LHCN-M2 (cell line): ENCODE results near the gene CAMK2D. TPM values are rescaled to one million over a fixed set of nuclear protein-coding genes. Genes with fewer than 3 reads are reported as not detected.

Experiments
- DNase-seq: peaks from one replicate; pipeline ENCODE4 v3.0.0-alpha.2; 2012; ENCODE audit warnings: low read depth
- total RNA-seq: library from RNA; depleted of rRNA; stranded (reverse); fragments of >200 nt; gene quantifications from 2 replicates; pipeline ENCODE4 v1.2.3, GENCODE V29; 2014

Gene CAMK2D
- total RNA-seq, 1 experiment from 2014 or later, result 99.8 TPM

DNA sequence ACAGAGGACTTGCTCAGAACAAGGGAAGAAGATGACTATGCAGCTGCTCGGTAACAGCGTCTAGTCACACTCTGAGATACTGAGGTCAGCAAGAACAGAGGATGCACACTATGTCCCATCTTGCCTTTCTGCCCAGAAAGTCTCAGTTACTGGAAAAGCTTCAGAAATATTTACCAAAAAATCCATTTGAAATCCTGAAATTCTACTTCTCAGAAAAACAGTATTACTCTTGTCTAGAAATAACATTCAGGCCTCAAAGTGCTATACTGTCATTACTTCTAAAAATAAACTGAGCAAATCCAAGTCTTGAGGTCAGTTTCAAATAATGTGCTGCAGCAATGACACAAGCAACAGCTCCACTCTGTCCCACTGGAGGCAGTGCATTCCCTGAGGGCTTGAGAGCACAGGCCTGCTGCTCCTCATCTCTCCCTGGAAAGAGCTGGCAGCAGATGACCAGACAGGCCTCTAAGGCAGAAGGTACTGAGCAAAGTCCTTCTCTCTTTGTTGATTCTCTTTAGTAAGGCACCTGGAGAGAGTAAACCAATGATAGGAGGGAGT, 76.9 kb downstream of the CAMK2D start:
- DNase-seq, result peak; percentile 83

DNA sequence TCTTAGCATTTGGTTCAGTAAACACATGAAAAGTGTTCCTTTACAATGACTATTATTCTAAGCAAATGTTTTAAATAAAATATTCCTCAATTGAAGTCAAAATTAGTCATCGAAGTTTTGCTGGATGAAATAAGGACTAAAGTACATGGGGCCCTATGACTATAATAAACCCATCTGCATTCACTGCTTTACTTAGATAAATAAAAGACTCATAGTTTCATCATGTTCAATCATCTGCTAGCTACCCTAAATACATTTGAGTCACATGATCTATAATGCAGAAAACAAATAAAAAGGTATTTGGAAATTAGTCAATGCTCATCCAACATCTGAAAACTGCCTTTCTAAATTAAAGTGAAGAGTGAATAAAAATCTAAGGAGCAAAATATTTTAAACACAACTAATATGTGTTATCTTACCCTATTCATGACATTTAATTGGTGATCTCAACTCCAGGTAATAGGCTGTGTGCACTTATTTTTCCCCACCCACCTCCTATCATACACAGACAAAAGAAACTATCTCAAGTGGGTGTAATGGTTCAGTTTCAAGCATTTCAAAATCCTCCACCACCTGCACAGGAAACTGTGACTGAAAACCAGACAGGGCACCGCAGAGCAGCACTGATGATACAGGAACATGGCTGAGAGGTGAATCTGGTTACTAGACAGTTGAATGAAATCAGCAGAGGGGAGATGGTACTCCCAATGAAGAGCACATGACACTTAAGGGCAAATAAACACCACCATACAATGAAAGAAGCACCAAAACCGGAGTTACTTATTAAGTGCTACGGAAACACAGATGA, 78.6 kb downstream of the CAMK2D start:
- DNase-seq, result peak; percentile 62

DNA sequence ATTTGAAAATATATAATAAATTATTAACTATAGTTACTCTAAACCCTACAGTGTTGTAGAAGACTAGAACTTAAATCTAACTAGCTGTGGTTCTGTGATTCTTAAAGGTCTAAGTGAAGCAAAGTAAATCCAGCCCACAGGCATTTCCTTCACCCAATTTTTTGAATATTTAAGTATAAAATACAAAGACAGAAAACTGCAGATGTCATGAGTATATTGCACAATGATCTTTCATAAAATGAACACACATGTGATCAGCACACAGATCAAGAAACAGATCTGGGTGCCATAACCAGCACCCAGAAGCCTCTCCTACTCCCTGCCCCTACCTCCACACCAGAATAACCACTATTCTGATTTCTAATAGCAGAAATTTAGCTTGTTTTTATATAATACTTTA, 82.9 kb downstream of the CAMK2D start:
- no peak for DNase-seq

DNA sequence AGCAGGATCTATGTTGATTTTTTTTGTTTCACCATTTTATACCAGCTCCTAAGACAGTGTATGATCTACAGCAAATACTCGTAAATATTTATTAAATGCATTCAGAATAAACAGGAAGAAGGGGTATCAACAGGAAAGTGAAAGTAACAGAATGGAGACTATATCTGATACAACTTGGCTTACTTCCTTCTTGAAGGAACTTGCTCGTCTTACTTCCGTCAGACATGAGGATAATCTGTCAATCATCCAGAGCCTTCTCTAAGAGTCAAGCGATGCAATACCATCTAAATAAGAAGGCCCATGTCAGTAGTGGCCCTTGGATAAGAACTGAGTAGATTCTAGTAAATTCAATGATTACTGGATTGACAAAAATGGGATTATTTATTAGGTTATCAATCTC, 84.2 kb downstream of the CAMK2D start:
- DNase-seq, result no peak

DNA sequence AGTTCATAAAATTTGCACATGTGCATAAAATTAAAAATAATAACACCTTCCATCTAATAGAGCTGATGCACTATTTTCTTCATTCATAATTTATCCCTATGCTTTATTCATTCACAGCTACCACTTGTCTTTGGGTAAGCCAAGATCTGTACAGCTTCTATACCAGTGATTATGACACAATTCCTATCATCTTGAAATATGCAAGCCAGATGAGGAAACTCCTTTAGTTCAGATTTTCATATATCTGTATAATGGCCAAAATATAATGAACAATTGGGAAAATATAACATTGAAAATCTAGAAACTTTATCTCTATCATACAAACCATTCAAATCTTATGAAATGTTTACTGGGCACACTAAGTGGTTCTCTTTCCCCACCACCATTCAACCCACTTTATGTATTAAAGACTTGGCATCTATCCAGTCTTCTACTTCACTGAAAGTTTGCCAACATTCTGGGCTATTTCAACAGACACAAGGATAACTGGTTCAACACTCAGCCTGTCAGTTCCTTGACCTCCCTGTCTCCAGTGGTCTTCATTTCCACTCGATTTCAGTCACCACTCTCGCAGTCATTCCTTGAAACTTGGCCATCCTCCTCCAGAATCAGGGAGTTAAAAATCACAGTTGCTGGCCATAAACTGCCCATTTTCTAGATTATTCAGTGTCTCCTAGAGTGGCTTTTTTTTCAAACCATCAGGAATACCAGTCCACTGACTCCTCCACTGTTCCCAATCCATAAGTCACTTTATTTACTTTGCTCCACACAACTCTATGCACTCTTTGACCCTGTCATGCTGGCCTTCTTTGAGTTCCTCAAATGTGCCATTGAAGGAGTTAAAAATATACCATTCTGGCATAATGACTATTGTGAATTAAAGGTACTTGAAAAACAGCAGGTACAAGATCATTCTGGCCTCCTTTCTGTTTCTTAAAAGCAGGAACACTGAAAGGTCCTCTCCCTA, 85.5 kb downstream of the CAMK2D start:
- no peak for DNase-seq

DNA sequence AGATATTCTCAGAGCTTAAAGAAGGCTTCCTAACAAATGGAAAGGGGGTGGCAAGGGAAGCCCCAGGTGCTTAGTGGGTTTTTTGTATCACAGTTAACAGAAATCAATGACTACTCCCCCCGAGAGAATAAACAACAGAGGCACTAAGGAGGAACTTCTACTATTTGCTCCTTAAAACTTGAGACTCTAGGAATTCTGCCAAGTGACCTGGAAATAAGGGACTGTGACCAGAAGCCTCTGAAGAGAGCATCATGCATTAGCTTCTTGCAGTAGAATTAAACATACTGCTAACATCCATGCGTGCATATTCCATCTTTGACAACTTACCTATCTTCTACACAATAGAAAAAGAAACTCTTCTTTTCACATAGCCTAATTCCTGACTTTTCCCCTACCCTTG, 86.8 kb downstream of the CAMK2D start:
- DNase-seq, result no peak

DNA sequence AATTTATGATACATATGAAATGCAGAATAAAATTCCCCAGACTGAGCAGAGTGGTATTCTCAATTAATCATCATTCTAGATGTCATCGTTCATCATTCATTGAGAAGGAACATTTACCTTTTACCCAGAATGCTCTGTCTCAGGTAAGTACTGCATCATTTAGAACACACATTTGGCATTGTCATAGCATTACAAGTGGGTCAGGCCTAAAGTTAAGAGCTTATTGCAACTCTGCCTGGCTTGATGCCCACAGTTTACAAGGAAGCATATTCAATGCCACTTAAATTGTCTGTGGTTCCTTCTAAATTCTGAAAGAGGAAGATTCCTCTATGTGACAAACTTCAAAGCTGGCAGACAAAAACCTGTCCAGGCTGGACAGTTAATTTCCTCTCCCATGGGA, 87.3 kb downstream of the CAMK2D start:
- no peak for DNase-seq

DNA sequence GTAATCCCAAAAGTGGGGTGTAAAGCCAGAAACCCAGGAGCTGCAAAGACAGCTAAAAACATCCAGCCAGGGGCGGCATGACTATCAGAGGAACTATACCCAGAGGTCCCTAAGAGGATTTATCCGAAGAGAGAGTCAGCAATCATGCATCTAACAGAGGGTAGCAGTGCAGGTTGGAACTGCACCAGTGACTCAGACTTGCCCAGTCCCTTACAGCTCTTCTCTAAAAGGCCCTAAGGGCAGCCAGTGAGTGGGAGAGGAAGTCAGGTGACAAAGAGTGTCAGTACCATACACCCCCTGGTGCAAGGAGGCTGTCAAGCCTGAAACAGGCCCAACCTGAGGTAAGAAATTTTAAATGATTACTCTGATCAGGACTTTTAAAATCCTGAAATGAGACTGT, 88.1 kb downstream of the CAMK2D start:
- peak; percentile 48 for DNase-seq

DNA sequence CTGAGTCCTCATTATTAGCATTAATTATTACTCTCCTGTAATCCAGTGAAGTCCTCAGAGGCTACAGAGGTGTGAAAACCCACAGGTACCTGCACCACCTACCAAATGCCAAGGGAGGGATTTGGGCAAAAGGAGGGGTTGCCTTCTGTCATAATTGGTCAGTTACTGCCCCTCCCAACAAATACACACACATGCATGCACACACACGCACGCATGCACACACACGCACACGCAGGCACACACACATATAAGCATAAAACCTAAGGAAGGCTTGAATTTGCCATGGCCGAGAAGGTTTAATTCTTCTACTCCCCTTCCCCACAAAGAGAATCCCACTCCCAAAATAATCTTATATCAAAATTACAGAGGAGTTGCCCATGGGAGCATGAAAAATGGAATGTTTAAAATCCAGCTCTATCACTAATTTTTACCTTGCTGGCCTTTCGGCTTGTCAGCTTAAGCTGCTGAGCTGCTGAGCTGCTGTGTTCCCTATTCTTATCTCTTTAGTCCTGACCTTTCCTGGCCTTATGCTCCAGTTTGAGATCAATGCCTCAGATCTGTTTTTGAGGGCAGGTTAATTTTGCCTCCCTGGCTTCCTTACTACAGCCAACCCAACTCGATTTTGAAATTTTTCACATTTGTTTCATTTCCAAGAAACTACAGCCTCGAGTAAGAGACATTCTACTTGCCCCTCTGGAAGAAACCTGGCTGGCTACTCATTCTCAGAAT, 95.0 kb downstream of the CAMK2D start:
- DNase-seq, result no peak

DNA sequence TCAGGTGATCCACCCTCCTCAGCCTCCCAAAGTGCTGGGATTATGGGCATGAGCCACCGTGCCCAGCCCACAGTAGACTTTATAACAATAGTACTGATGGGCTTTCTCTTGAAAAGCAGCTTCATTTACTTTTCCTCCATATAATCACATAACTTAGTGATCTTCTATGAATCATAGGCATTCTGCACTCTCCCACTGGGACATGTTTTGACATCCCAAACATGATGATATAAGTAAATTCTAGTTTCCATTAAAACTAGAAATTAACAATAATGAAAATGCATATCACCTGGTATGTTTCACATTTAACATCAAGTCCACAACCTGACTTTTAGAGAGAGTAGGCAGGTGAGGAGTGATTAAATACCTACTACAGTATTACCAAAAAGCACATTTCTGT, 96.5 kb downstream of the CAMK2D start:
- DNase-seq, result no peak

DNA sequence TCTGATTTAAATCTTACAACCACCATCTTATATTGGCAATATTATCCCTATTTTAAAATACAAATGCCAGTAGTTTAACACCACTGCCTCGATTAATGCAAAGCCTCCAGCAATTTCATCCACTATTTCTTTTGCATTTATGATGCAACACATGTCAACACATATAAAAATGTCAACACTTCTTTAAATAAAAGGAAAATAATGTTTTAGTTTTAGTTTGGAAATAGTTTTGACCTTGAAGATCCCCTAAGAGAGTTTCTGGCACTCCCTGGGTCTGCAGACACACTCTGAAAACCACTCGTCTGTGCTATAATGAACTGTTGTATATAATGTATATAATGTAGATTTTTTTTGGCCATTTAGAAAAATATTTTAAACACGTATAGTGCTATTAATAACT, 99.0 kb downstream of the CAMK2D start:
- DNase-seq, result no peak

DNA sequence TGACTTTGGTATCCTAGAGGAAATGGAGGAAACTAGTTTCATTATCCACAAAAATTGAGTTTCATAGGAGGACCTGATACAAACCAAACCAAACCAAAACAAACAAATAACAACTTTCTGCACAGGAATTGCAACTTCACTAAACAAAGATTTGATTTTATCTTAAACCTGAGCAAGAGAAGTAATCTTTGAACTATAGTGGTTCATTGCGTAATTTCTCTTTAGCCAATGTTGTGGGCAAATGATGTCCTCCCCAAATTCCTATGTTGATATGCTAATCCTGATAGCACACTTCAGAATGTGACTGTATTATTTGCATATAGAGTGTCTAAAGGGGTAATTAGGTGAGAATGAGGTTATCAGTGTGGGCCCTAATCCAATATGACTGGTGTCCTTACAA, 102.4 kb downstream of the CAMK2D start:
- no peak for DNase-seq

DNA sequence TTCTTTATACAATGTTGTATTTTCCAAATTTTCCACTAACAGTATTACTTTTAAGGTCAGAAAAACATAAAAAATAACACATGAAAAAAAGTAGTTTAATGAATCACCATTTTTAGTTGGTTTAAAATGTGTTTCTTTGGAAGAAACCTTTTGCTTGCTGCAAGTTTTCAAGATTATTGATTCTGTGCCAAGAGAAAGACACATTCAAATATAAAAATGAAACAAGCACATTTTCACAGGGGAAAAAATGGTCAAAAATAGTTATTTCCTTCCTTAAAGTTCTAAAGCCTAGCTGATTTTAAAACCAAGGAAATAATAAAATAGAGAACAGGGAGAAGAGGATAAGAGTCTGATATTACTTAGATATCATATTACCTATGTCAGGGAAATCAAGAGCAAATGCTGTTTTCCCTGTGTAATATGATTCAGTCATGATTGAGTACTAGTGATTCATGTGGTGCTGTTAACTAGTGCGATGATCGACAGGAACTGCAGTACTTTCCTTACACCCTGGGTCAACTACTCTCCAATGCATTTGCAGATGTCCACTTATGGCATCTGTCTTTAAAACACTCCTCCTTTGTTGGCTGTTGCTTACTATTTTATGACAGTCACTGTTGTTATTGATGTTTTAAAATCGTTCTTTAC, 103.8 kb downstream of the CAMK2D start:
- DNase-seq, result peak; percentile 87

DNA sequence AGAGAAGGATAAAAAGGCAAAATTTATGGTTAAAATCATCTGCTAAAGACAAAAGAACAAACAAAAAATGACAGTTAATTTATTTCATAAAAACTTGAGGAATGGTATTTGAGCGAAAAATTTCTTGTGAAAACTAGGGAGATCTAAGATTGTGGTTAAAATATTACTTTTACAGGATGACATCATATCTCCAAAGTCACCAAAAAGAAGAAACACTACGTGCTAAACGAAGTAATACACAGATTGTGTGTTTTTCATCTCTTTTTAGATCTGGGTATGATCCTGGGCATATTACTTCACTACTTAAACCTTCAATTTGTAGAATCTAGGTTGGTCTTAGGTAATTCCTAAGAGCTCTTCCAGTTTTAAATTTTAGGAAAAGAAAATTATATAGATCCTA, 107.7 kb downstream of the CAMK2D start:
- no peak for DNase-seq

DNA sequence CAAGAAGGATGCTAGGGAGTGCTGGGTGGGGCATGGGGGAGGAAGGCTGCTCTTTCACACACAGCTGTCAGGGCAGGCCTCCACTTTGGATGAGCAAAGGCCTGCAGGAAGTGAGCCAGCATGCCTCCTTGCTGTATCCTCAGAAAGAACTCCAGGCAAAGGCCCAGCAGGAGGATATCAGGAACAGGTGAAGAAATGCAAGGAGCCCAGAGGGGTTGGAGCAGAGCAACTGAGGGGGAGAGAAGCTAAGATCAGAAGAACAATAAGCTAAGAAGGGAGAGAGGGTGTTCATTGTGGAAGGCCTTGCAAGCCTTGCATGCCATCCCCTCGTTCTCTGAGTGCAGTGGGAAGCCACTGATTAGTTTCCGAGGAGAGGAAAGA, 115.1 kb downstream of the CAMK2D start:
- DNase-seq, result peak; percentile 73

DNA sequence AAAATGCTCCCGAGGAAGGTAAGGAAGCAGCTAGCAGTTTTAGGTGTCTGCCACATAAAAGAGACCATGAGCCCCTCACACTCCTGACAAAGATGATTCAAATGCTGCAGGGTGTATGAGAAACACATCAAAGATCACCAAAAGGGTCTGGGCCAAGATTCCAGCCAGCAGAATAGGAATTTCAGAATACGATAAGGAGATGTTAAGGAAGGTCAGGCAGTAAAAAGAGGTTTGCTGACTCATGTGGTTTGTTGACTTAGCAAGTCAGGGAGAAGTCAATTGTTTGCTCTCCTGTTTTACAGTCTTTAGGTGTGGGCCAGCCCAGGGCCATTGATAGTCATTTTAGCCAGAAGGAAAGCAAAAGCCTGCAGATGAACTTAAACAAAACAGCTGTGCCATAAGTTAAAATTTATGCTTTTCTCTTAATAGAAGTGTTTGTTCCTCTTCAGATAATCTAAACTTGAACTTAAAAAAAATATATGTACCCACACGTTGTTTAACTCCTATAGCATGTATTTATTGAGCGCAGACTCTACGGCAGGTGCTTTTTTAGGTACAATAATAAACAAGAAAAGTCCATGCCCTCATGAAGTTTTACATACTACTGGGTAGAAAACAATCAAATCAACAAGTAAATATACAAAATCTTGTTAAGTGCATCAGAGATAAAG, 115.6 kb downstream of the CAMK2D start:
- peak; percentile 75 for DNase-seq

DNA sequence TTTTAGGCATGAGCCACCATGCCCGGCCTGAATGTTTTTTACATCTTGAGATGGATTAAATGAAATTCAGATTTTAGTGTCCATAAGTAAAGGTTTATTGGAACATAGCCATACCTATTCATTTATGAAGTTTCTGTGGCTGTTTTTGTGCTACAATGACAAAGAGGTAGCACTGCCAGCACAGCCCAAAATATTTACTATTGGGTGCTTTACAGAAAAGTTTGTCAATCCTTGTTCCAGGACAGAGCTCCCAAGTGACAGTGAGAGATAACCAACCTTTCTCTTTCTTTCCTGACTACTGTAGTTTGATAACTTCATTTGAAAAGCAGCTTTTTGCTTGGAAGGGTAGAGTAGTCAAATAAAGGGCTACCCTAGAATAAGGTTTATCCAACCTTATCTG, 116.2 kb downstream of the CAMK2D start:
- DNase-seq, result no peak

DNA sequence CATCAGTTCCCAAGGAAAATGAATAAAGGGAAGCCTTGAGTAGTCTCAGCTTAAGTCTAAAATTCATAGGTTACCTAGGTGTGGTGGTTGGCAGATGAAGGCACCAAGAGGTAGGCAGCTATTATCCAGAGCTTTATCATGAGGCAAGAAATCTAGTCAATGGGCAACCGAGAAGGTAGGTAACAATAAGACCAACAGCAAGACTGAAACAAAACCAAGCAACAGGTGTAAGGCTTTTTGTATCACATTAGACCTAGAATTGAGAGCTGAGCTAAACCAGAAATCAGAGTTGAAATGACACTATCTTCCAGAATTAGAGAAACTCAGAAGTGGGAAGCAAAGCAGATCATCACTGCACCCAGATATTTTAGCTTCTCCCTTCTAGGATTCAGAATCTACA, 117.1 kb downstream of the CAMK2D start:
- no peak for DNase-seq

DNA sequence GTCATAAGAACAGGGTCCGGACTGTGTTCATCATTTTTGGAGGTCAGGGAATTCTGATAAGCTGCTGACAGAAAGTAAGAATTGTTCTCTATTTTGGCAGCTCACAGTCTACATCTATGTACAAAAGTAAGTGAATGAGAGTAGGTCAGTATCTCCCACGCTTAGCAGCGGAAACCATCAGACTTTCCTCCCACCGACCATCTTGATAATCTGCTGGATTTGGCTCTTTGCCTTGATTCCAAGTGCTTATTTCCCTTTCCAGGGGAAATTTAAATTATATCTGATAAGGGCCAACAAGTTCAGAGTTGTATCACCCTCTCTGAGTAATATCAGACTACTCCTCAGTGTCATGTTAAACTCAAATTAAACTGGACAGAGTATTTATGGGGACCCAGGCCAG, 118.0 kb downstream of the CAMK2D start:
- no peak for DNase-seq

DNA sequence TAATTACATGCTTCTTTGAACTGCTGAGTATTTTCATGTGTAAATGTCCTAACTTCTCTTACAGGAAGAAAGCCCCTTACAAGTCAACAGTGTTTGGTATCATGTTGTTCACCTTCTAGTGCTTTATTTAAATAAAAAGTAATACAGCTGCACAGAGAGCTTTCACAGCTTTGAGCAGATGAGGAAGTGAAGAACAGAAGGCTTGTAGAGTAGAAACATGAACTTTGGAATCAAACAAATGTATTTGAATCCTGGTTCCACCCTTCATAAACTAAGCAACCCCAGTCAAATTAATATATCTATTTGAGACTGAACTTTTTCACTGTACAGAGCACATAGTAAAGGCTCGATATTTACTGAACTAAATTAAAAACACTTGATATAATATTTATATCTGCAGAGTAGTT, 120.5 kb downstream of the CAMK2D start:
- DNase-seq, result no peak

DNA sequence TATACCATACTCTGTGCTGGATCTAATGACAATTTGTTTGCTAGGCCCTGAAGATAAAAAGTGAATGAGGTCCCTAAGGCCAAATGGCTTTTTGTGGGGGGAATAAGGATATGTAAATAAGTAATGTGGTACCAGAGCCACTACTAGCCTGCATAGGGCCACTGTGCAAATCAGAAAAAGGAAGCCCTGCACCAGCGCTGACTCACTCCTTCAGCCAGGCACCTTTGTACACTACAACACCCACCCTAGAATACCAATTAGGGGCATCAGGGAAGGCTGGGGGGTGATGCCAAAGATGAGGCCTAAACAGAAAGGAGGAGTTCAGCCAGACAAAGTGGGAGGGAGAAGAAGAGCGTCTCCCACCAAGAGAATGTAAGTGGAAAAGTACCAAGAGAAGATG, 122.2 kb downstream of the CAMK2D start:
- DNase-seq, result no peak
